ENCODE measurements around the gene VCPKMT. TPM values are rescaled to one million over a fixed set of nuclear protein-coding genes. Genes with fewer than 3 reads are reported as not detected.

The VCPKMT gene
- total RNA-seq, 2 experiments from 2014 or later = 7.5 to 9.5 TPM

GRCh38 chr14:50091240-50091913 is 25.0 kb downstream of the VCPKMT start:
- CTCF ChIA-PET = interaction anchor here (1.6 kb wide), 1 partner anchor 229 kb away, joined by 5 read pairs; no protein-coding TSS in a partner anchor
- Mint-ChIP-seq H3K4me1 (peaks cover 47% of the 10 kb centered on the region), H3K9me3 (no peaks in the 10 kb centered on the region), H3K4me3 (no peak overlapping the region), H3K36me3 (ENCODE audit: low read depth) (peaks cover 19% of the 10 kb centered on the region), H3K27me3 (peaks cover 13% of the 10 kb centered on the region), H3K27ac (no peak overlapping the region)
- POLR2A ChIA-PET = interaction anchor here (0.9 to 10.7 kb wide), 5 partner anchors 29 to 239 kb away, joined by 3 to 122 read pairs (median 3); partner anchors contain the start of gene NEMF
- DNase-seq = no peak

GRCh38 chr14:50089208-50089607 is 27.2 kb downstream of the VCPKMT start:
- H3K4me1 Mint-ChIP-seq = peaks cover 59% of the 10 kb centered on the region
- DNase-seq = no peak
- H3K27me3 Mint-ChIP-seq = peaks cover 12% of the 10 kb centered on the region
- POLR2A ChIA-PET = interaction anchor here (1.5 to 10.7 kb wide), 8 partner anchors 27 to 469 kb away, joined by 3 to 122 read pairs (median 10); partner anchors contain the start of genes MGAT2, NEMF, RPL36AL and VCPKMT
- no peak overlapping the region for H3K4me3 Mint-ChIP-seq
- CTCF ChIA-PET = interaction anchor here (1.0 to 3.1 kb wide), 5 partner anchors 16 to 227 kb away, joined by 3 to 19 read pairs (median 15); no protein-coding TSS in a partner anchor
- peaks cover 22% of the 10 kb centered on the region for H3K36me3 Mint-ChIP-seq (ENCODE audit: low read depth)
- no peak overlapping the region for H3K27ac Mint-ChIP-seq
- no peaks in the 10 kb centered on the region for H3K9me3 Mint-ChIP-seq

- no peak overlapping the region for H3K27ac Mint-ChIP-seq
- H3K27me3 Mint-ChIP-seq = peaks cover 9% of the 10 kb centered on the region
- H3K36me3 Mint-ChIP-seq (ENCODE audit: low read depth) = peaks cover 20% of the 10 kb centered on the region
- ChIA-PET CTCF (interaction anchor here (0.6 to 3.1 kb wide), 10 partner anchors 16 to 227 kb away, joined by 3 to 19 read pairs (median 6); no protein-coding TSS in a partner anchor), POLR2A (interaction anchor here (0.8 to 10.7 kb wide), 13 partner anchors 8 to 468 kb away, joined by 3 to 122 read pairs (median 8); partner anchors contain the start of genes MGAT2, NEMF, RPL36AL and SOS2)
- no peak overlapping the region for H3K4me3 Mint-ChIP-seq
- no peaks in the 10 kb centered on the region for H3K9me3 Mint-ChIP-seq
- peaks cover 63% of the 10 kb centered on the region for H3K4me1 Mint-ChIP-seq
- no peak for DNase-seq
These were observed 27.6 kb downstream of the VCPKMT start for GRCh38 chr14:50088731-50089130.

- Mint-ChIP-seq H3K36me3 (ENCODE audit: low read depth) (peaks cover 20% of the 10 kb centered on the region), H3K27me3 (peaks cover 6% of the 10 kb centered on the region), H3K4me3 (no peak overlapping the region), H3K9me3 (no peaks in the 10 kb centered on the region), H3K27ac (peak overlapping the region; percentile 88), H3K4me1 (peaks cover 65% of the 10 kb centered on the region)
- no peak for DNase-seq
- ChIA-PET POLR2A (interaction anchor here (0.8 to 10.7 kb wide), 15 partner anchors 8 to 468 kb away, joined by 3 to 122 read pairs (median 8); partner anchors contain the start of genes ARF6, MGAT2, NEMF and RPL36AL), CTCF (interaction anchor here (0.6 to 3.1 kb wide), 8 partner anchors 17 to 226 kb away, joined by 3 to 19 read pairs (median 9); no protein-coding TSS in a partner anchor)
These were observed 28.3 kb downstream of the VCPKMT start for GRCh38 chr14:50088117-50088515.

GRCh38 chr14:50087341-50088116 is 28.8 kb downstream of the VCPKMT start:
- Mint-ChIP-seq H3K4me3 (peak overlapping the region; percentile 44), H3K36me3 (ENCODE audit: low read depth) (peaks cover 20% of the 10 kb centered on the region), H3K27ac (peak overlapping the region; percentile 88), H3K27me3 (peaks cover 4% of the 10 kb centered on the region), H3K4me1 (peaks cover 70% of the 10 kb centered on the region), H3K9me3 (no peaks in the 10 kb centered on the region)
- POLR2A ChIA-PET = interaction anchor here (0.8 to 10.7 kb wide), 17 partner anchors 9 to 467 kb away, joined by 3 to 122 read pairs (median 9); partner anchors contain the start of genes ARF6, MGAT2, NEMF and RPL36AL
- CTCF ChIA-PET = interaction anchor here (0.6 to 3.1 kb wide), 10 partner anchors 9 to 225 kb away, joined by 3 to 19 read pairs (median 6); no protein-coding TSS in a partner anchor
- no peak for DNase-seq

- DNase-seq = no peak
- peaks cover 82% of the 10 kb centered on the region for H3K4me1 Mint-ChIP-seq
- H3K36me3 Mint-ChIP-seq (ENCODE audit: low read depth) = peaks cover 24% of the 10 kb centered on the region
- ChIA-PET POLR2A (interaction anchor here (0.8 to 10.7 kb wide), 19 partner anchors 10 to 465 kb away, joined by 3 to 122 read pairs (median 5); partner anchors contain the start of genes ARF6, MGAT2, NEMF and VCPKMT), CTCF (interaction anchor here (0.6 to 2.7 kb wide), 8 partner anchors 10 to 234 kb away, joined by 3 to 11 read pairs (median 5); partner anchors contain the start of gene NEMF)
- peak overlapping the region; percentile 98 for H3K27ac Mint-ChIP-seq
- no peaks in the 10 kb centered on the region for H3K9me3 Mint-ChIP-seq
- H3K27me3 Mint-ChIP-seq = peaks cover 4% of the 10 kb centered on the region
- H3K4me3 Mint-ChIP-seq = peak overlapping the region; percentile 0
These were observed 30.1 kb downstream of the VCPKMT start for GRCh38 chr14:50086321-50086711.

- H3K27me3 Mint-ChIP-seq = peaks cover 4% of the 10 kb centered on the region
- DNase-seq = no peak
- peaks cover 20% of the 10 kb centered on the region for H3K36me3 Mint-ChIP-seq (ENCODE audit: low read depth)
- H3K9me3 Mint-ChIP-seq = no peaks in the 10 kb centered on the region
- peaks cover 86% of the 10 kb centered on the region for H3K4me1 Mint-ChIP-seq
- ChIA-PET POLR2A (interaction anchor here (0.6 to 10.7 kb wide), 20 partner anchors 11 to 465 kb away, joined by 3 to 122 read pairs (median 5); partner anchors contain the start of genes ARF6, MGAT2, NEMF and VCPKMT), CTCF (interaction anchor here (0.5 to 2.3 kb wide), 10 partner anchors 10 to 234 kb away, joined by 3 to 10 read pairs (median 4); partner anchors contain the start of gene NEMF)
- H3K27ac Mint-ChIP-seq = peak overlapping the region; percentile 98
- peak overlapping the region; percentile 28 for H3K4me3 Mint-ChIP-seq
These were observed 30.6 kb downstream of the VCPKMT start for GRCh38 chr14:50085570-50086320.

- Mint-ChIP-seq H3K27me3 (no peaks in the 10 kb centered on the region), H3K9me3 (no peaks in the 10 kb centered on the region), H3K36me3 (ENCODE audit: low read depth) (peaks cover 16% of the 10 kb centered on the region), H3K4me1 (peaks cover 85% of the 10 kb centered on the region), H3K4me3 (no peak overlapping the region), H3K27ac (peak overlapping the region; percentile 98)
- DNase-seq = no peak
- ChIA-PET POLR2A (interaction anchor here (1.9 to 10.7 kb wide), 7 partner anchors 12 to 222 kb away, joined by 5 to 122 read pairs (median 21); no protein-coding TSS in a partner anchor), CTCF (interaction anchor here (1.2 kb wide), 1 partner anchor 24 kb away, joined by 4 read pairs; no protein-coding TSS in a partner anchor)
These were observed 31.7 kb downstream of the VCPKMT start for GRCh38 chr14:50084666-50085065.

GRCh38 chr14:50083467-50084337 is 32.7 kb downstream of the VCPKMT start:
- H3K9me3 Mint-ChIP-seq = no peaks in the 10 kb centered on the region
- ChIA-PET CTCF (interaction anchor here (1.0 to 3.2 kb wide), 7 partner anchors 21 to 230 kb away, joined by 3 to 27 read pairs (median 5); no protein-coding TSS in a partner anchor), POLR2A (interaction anchor here (0.9 to 10.7 kb wide), 21 partner anchors 10 to 316 kb away, joined by 3 to 184 read pairs (median 18); partner anchors contain the start of genes ARF6, KLHDC2, NEMF and VCPKMT)
- peaks cover 79% of the 10 kb centered on the region for H3K4me1 Mint-ChIP-seq
- no peaks in the 10 kb centered on the region for H3K27me3 Mint-ChIP-seq
- H3K36me3 Mint-ChIP-seq (ENCODE audit: low read depth) = peaks cover 24% of the 10 kb centered on the region
- H3K4me3 Mint-ChIP-seq = peak overlapping the region; percentile 76
- peak overlapping the region; percentile 98 for H3K27ac Mint-ChIP-seq
- peak; percentile 58 for DNase-seq

- Mint-ChIP-seq H3K36me3 (ENCODE audit: low read depth) (peaks cover 26% of the 10 kb centered on the region), H3K9me3 (no peaks in the 10 kb centered on the region), H3K4me1 (peaks cover 71% of the 10 kb centered on the region), H3K27me3 (no peaks in the 10 kb centered on the region), H3K27ac (peak overlapping the region; percentile 98), H3K4me3 (peak overlapping the region; percentile 76)
- peak; percentile 89 for DNase-seq
- ChIA-PET CTCF (interaction anchor here (0.8 to 3.2 kb wide), 14 partner anchors 14 to 229 kb away, joined by 3 to 27 read pairs (median 5); no protein-coding TSS in a partner anchor), POLR2A (interaction anchor here (0.8 to 4.0 kb wide), 34 partner anchors 11 to 496 kb away, joined by 3 to 184 read pairs (median 6); partner anchors contain the start of genes ARF6, KLHDC2, MGAT2 and NEMF)
These were observed 33.4 kb downstream of the VCPKMT start for GRCh38 chr14:50082784-50083466.
